ENCODE measurements around the gene HLCS. TPM values are rescaled to one million over a fixed set of nuclear protein-coding genes. Genes with fewer than 3 reads are reported as not detected.

HLCS gene
- 4.4 to 7.6 TPM (median 6.6 TPM) in 5 replicates for total RNA-seq (2022; extraction: Qiagen RNA extraction; ENCODE audit: low read depth)

DNA sequence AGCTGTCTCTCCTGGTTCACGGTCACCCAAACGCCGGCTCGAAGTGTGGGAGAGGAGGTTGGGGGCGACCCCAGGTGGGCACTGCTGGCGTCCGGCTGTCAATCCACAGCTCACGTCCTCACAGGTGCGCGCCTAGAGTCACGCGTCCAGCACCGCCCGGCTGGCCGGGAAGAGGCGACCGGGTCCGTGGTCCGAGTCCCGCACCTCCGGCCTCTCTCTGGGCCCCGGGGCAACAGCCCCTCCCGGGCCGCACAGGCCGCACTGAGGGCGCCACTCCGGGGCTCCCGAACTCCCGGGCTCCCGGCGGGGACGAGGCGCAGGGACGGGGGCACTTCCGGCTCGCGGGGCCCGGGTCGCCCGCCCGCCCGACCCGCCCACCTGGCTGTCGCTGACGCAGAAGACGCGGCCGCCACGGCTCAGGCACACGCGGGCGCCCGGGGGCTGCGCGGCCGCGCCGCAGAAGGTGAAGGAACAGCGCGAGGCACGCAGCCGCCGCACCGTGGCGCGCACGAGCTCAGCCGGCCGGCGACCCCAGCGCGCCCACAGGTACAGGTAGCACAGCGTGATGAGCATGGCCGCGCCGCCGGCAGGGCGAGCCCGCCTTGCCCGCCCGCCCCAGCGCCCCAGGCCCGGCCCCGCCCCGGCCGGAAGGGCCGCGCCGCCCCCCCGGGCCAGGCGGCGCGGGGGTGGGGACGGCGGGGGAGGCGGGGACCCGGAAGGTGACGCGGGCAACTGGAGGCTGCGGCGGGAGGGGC is at the start of gene HLCS:
Gene HLCS (minus strand): TSS at position 604 of the 755 bp plus-strand sequence. CDS start 31 bp downstream, at position 573.

DNA sequence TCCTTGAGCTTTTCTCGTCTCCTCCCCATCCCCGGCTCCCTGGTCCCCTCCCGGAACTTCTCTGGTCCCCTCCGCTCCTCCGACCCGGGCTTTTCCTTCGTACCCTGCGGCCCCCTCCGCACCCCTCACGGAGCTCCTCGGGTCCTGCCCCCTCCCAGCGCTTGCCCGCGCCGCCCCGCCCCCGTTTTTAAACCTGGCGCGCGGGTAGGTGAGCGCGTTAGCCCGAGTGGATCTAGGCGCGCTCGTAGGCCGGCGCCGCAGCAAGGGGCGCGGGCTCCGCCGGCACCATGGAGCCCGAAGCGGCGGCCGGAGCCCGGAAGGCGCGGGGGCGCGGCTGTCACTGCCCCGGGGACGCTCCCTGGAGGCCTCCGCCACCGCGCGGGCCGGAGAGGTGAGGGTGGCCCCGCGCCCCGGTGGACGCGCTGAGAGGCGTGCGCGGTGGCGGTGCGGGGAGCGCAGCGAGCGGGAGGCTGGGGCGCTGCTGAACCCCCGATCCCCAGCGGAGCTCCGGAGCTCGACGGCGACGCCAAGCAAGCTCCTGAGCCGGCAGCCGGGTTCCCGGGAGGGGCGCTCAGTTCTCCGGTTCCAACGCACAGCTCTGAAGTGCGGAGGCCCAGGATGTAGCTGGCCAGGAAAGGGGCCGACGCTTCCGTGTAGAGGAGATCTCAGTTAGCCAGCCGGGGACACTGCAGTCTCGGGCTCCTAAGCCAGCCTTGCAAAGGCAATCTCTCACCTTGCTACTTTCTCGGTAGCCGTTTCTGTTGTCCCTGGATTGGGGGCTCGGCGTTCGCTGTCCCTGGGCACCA is 40.2 kb upstream of the HLCS start, which contains the start of gene RIPPLY3:
Gene RIPPLY3 (plus strand): TSS at position 217 of the 806 bp plus-strand sequence. CDS start 71 bp downstream, at position 288.

Other genes starting within 250 kb of the HLCS start
- gene RIPPLY3, start 40.0 kb upstream of the HLCS start, total RNA-seq (2022; extraction: Qiagen RNA extraction; ENCODE audit: low read depth) = 0.18 to 0.60 TPM (median 0.38 TPM) in 5 replicates
- gene PIGP, start 106.4 kb upstream of the HLCS start, total RNA-seq (2022; extraction: Qiagen RNA extraction; ENCODE audit: low read depth) = 12.9 to 16.8 TPM (median 15.2 TPM) in 5 replicates
- gene TTC3, start 106.6 kb upstream of the HLCS start, total RNA-seq (2022; extraction: Qiagen RNA extraction; ENCODE audit: low read depth) = 24.4 to 38.8 TPM (median 31.7 TPM) in 5 replicates